Colonic mucosa (tissue), 4 donors: Measurements from ENCODE around the gene LHFPL6. TPM values are rescaled to one million over a fixed set of nuclear protein-coding genes. Genes with fewer than 3 reads are reported as not detected.

ENCODE experiments used
- DNase-seq: peaks from one replicate; pipeline ENCODE4 v3.0.0-alpha.2; 2020
- H3K27ac ChIP-seq: fragments of 200-600 bp; one replicate; pipeline ENCODE4 v1.8.0; 2021
- H3K27me3 ChIP-seq: fragments of 200-600 bp; one replicate; pipeline ENCODE4 v1.8.0; 2021
- H3K36me3 ChIP-seq: fragments of 200-600 bp; one replicate; pipeline ENCODE4 v1.8.0; 2021
- H3K4me1 ChIP-seq: fragments of 200-600 bp; one replicate; pipeline ENCODE4 v1.8.0; 2021; ENCODE audit warnings: mild to moderate bottlenecking
- H3K4me3 ChIP-seq: fragments of 200-600 bp; one replicate; pipeline ENCODE4 v1.8.0; 2021
- H3K9ac ChIP-seq, 2 donors: one replicate each; pipeline ENCODE4 v1.7.0; 2013; ENCODE audit warnings: control low read depth in 2 of 2, low read depth in 2 of 2, low read length in 2 of 2
- H3K9me3 ChIP-seq: fragments of 200-600 bp; one replicate; pipeline ENCODE4 v1.8.0; 2021
- intact Hi-C: fragments of 100-400 bp; cut with DNase I; formaldehyde crosslinking; loops from one replicate; pipeline ENCODE4 v1.14.1; 2022
- total RNA-seq, 2 donors: library from RNA; stranded (reverse); fragmentation: NEBNext Ultra II Directional in 1 of 2; extraction: Animal tissue kit (Norgen Biotek cat#: 25700) in 1 of 2; gene quantifications; one replicate each; pipeline ENCODE4 v1.2.1, GENCODE V29; 2021
- TF ChIP-seq, protein P1 (sequence below): fragments of 200-600 bp; IDR thresholded peaks from one replicate; pipeline ENCODE4 v1.8.0; 2022; ENCODE audit warnings: antibody characterized with exemption, mild to moderate bottlenecking
- donor health status: healthy.
- donor health status: DM: no; HTN: no; CAD: no.
- donor health status: DM: no; HTN: no; CAD: no.

The LHFPL6 gene
- total RNA-seq, 2 donors from 2014 or later = 4.3 to 10.1 TPM

DNA sequence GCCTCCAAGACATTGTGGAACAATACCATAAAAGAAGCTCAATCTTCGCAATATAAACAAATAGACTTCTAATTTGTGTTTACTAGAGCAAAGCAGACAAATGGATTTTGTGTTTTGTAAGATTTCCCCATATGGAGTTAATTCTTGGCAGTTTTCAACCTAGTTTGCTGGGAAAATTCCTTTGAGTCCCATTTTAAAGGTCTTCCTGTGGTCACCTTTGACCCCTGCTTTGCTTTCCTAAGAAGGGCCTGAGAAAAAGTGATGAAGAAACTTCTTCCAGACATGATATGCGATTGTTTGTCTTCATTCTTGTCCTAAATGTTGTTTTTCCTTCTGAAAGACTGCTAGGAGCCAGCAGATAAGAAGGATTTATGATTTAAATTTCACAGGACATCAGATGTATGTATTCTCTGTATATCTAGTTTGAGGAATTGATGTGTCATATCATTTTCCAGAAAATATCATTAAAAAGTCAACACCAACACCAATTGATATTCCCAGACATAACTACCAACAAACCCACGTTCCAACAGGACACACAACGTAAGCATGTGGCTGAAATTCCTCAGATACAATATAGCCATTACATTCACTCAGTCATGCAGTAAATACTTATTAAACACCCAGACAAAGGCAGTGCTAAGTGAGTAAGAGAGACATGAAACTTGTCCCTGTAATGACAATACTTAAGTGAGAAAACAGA lies 276.4 kb downstream of the LHFPL6 start:
- TF ChIP-seq, protein P1, sequence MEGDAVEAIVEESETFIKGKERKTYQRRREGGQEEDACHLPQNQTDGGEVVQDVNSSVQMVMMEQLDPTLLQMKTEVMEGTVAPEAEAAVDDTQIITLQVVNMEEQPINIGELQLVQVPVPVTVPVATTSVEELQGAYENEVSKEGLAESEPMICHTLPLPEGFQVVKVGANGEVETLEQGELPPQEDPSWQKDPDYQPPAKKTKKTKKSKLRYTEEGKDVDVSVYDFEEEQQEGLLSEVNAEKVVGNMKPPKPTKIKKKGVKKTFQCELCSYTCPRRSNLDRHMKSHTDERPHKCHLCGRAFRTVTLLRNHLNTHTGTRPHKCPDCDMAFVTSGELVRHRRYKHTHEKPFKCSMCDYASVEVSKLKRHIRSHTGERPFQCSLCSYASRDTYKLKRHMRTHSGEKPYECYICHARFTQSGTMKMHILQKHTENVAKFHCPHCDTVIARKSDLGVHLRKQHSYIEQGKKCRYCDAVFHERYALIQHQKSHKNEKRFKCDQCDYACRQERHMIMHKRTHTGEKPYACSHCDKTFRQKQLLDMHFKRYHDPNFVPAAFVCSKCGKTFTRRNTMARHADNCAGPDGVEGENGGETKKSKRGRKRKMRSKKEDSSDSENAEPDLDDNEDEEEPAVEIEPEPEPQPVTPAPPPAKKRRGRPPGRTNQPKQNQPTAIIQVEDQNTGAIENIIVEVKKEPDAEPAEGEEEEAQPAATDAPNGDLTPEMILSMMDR = no peak
- no peak overlapping the region for H3K4me3 ChIP-seq
- H3K4me1 ChIP-seq = no peaks in the 10 kb centered on the region
- H3K27ac ChIP-seq = no peak overlapping the region
- no peaks in the 10 kb centered on the region for H3K27me3 ChIP-seq
- intact Hi-C loops = no loop called here
- no peak overlapping the region for H3K9ac ChIP-seq
- no peaks in the 10 kb centered on the region for H3K9me3 ChIP-seq
- no peak for DNase-seq
- no peaks in the 10 kb centered on the region for H3K36me3 ChIP-seq

DNA sequence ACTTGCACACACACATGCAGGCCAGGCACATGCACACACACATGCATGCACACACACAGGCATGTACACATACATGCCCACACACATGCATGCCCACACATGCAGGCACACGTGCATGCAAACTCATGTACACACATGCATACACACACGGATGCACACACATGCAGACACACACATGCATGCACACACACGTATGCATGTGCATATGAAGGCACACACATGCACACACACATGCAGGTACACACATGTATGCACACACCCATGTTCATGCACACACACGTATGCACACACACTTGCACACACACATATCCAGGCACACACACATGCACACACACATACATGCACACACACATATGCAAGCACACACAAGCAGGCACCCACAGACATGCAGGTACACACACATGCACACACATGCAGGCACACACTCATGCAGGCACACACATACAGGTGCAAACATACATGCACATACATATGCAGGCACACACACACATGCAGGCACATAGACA lies 278.1 kb downstream of the LHFPL6 start:
- no peaks in the 10 kb centered on the region for H3K36me3 ChIP-seq
- H3K9me3 ChIP-seq = no peaks in the 10 kb centered on the region
- intact Hi-C loops = no loop called here
- no peak overlapping the region for H3K4me3 ChIP-seq
- H3K4me1 ChIP-seq = no peaks in the 10 kb centered on the region
- no peak for DNase-seq
- TF ChIP-seq, protein P1 = no peak
- no peaks in the 10 kb centered on the region for H3K27me3 ChIP-seq
- H3K27ac ChIP-seq = no peak overlapping the region
- H3K9ac ChIP-seq = no peak overlapping the region

DNA sequence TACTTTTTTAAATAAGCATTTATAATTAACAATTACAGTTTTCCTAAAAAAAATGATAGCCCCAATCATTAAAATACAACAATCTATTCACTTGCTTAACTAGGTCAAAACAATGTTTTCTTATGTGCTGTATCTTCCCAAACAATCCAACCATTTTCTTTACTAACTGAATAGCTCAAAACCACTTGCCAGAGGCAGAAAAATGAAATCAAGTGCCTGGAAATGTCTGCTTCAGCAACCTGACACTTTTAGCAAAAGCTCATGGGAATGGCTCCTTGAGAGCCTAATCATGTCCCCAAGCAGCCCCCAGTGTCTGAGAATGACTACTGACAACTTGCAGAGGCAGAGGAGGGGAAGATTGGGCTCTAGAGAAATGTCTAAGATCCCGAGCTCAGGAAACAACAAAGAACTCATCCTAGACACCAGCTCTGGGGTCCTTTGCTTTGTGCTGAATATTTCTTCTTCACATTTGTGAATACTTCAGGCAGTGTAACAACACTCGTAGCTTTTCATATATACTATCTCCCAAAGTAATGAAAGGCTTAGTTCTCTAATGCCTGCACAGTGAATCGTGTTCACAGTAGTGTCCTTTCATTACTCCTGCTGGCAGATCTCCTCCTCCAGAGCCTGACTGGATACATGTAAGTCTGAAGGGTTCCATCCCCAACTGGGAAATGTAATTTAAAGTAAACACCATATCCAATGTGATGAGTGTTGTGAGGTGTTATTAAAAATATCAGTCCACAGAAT lies 280.0 kb downstream of the LHFPL6 start:
- no peak for DNase-seq
- intact Hi-C loops = no loop called here
- no peak overlapping the region for H3K27ac ChIP-seq
- H3K9me3 ChIP-seq = no peaks in the 10 kb centered on the region
- H3K4me3 ChIP-seq = no peak overlapping the region
- no peaks in the 10 kb centered on the region for H3K4me1 ChIP-seq
- TF ChIP-seq, protein P1 = no peak
- no peak overlapping the region for H3K9ac ChIP-seq
- no peaks in the 10 kb centered on the region for H3K27me3 ChIP-seq
- no peaks in the 10 kb centered on the region for H3K36me3 ChIP-seq

DNA sequence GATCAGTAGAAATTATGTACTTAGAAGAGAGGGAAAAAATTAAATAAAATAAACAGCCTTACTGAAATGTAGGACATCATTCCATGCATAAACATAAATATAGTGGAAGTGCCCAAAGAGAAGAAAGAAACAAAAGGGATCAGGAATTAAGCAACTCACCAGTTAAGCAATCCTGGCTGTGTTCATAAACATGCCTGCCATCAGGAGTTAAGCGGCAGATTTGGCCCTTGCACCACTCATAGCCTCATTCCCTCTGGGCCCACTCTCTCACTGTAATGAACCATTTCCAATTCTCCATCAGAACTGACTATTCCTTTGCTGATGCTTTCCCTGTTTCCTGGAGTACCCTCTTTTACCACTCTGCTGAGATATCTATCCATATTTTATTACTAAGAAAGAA lies 281.4 kb downstream of the LHFPL6 start:
- no peaks in the 10 kb centered on the region for H3K4me1 ChIP-seq

DNA sequence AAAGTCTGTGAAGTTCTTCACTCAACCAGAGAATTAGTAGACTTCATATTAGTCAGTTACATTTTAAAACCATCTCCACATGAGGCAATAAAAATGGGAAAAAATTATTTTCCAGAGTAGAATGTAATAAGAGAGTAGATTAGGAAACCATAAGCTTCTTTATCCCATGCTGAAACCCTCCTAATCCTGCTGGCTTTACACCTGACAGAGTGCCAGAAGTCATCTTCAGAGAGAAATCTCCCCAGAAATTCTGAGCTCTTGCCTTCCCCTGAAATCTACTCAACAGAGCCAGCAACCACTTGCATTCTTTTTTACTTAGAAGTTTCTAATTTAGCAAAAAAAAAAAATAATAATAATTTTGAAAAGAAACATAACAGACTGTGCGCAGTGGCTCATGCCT lies 284.8 kb downstream of the LHFPL6 start:
- no peak overlapping the region for H3K9ac ChIP-seq
- TF ChIP-seq, protein P1 = no peak
- no peaks in the 10 kb centered on the region for H3K27me3 ChIP-seq
- no peaks in the 10 kb centered on the region for H3K9me3 ChIP-seq
- intact Hi-C loops = no loop called here
- no peaks in the 10 kb centered on the region for H3K4me1 ChIP-seq
- no peak overlapping the region for H3K27ac ChIP-seq
- DNase-seq = no peak
- H3K4me3 ChIP-seq = no peak overlapping the region
- no peaks in the 10 kb centered on the region for H3K36me3 ChIP-seq

More for the DNA sequence above, 281.4 kb downstream of the LHFPL6 start:
- intact Hi-C loops = no loop called here
- Histone ChIP-seq H3K9ac (no peak overlapping the region), H3K9me3 (no peaks in the 10 kb centered on the region), H3K4me3 (no peak overlapping the region), H3K27me3 (no peaks in the 10 kb centered on the region), H3K27ac (no peak overlapping the region), H3K36me3 (no peaks in the 10 kb centered on the region)
- TF ChIP-seq, protein P1 = no peak
- DNase-seq = no peak
